GM12801 (cell line): ENCODE data around the gene TMEM217.

Source experiments
- CTCF ChIP-seq: IDR thresholded peaks from one replicate; pipeline ENCODE4 v1.5.1; 2011; ENCODE audit warnings: control low read depth; ENCODE audit not compliant: insufficient read length; ENCODE audit errors: extremely low read depth

The TMEM217 gene

GRCh38 chr6:37257634-37258404, at the start of gene TMEM217, which contains the start of gene TBC1D22B:
TSS of gene TMEM217 (minus strand) at chr6:37258144. CDS start at chr6:37219030, 39,114 bp downstream.
TSS of gene TBC1D22B (plus strand) at chr6:37257772. CDS start at chr6:37257918, 146 bp downstream.
- TF ChIP-seq CTCF, result no peak

GRCh38 chr6:37306624-37307222, 48.8 kb upstream of the TMEM217 start:
- TF ChIP-seq CTCF, result no peak

GRCh38 chr6:37305841-37306425, 48.0 kb upstream of the TMEM217 start:
- no peak for TF ChIP-seq CTCF

GRCh38 chr6:37304766-37305165, 46.8 kb upstream of the TMEM217 start:
- TF ChIP-seq CTCF, result no peak

GRCh38 chr6:37303891-37304503, 46.1 kb upstream of the TMEM217 start:
- TF ChIP-seq CTCF, result no peak

- TF ChIP-seq CTCF, result no peak
Observed at GRCh38 chr6:37303091-37303660, 45.2 kb upstream of the TMEM217 start.
